NB4 (cell line): Measurements from ENCODE around the gene TWIST2.

Experiments used
- DNase-seq: peaks from one replicate; pipeline ENCODE4 v3.0.0; 2010; ENCODE audit warnings: low read depth
- H3K4me3 ChIP-seq: one replicate; pipeline ENCODE4 v1.5.1; 2011; ENCODE audit warnings: mild to moderate bottlenecking, low read depth, low read length, moderate library complexity
- CTCF ChIP-seq: IDR thresholded peaks from one replicate; pipeline ENCODE4 v1.5.1; 2012; ENCODE audit warnings: low read depth, low read length
- MYC ChIP-seq: IDR thresholded peaks from 2 replicates; pipeline ENCODE4 v1.6.1; 2011; ENCODE audit warnings: low read depth, low read length
- POLR2A ChIP-seq: IDR thresholded peaks from 2 replicates; pipeline ENCODE4 v1.6.1; 2011; ENCODE audit warnings: mild to moderate bottlenecking; ENCODE audit not compliant: insufficient read length; ENCODE audit errors: extremely low read depth
- TF ChIP-seq, protein P1 (sequence below): IDR thresholded peaks from 2 replicates; pipeline ENCODE4 v1.6.1; 2011; ENCODE audit warnings: low read depth, low read length

Gene TWIST2

DNA sequence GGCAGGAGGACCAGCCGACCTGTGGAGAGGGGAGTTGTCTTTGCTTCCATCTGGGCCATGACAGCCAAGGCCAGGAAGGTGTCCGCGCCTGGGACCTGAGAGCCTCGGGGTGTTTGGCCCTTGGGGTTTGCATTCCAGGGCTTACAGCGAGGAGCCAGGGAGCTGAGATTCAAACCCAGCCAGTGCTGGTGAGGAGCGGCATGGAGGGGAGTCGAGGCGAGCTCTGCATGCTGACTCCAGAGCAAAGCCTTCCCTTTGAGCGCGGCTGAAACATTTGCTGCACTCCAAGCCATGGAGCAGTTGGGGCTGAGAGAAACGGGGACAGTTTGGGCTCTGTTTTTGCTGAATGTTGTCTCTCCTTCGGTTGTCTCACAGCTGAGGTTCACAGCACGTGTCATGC is 77.4 kb downstream of the TWIST2 start:
- TF ChIP-seq, protein P1, sequence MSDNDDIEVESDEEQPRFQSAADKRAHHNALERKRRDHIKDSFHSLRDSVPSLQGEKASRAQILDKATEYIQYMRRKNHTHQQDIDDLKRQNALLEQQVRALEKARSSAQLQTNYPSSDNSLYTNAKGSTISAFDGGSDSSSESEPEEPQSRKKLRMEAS: no peak
- TF ChIP-seq MYC (no peak), CTCF (no peak), POLR2A (no peak)
- no peak overlapping the region for H3K4me3 ChIP-seq
- no peak for DNase-seq

DNA sequence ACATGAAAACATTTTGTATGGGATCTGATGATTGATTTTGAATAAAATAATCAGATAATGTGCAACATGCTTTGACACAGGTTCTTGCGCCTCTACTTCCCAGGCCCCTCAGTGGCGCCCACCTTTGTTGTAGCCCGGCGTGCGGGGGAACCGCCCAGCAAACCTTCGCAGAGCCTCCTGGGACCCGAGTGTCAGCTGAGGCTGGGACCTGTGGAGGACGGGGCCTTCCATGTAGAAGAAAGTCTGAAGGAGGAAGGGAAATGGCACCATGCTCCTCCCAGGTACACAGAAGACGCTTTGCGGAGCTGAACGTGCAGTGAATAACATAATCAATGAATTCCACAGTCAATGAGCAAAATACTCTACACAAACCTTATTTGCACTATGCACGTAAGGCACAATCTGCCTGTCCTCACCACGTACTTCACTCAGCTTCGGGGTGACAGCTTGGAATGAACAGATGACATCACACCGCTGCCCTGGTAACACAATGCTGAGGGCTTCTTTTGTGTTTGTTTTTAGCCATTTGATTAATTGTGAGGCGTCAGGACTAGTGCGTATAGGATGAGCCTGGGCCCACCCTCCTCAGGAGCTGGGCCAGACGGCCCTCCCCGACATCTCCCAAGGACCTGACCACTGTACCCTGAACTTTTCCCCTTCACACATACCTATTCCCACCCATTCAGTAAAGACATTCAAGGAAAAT is 78.1 kb downstream of the TWIST2 start:
- DNase-seq: no peak
- no peak overlapping the region for H3K4me3 ChIP-seq
- TF ChIP-seq, protein P1: no peak
- no peak for TF ChIP-seq POLR2A
- TF ChIP-seq CTCF: no peak
- TF ChIP-seq MYC: no peak

- no peak for DNase-seq
- TF ChIP-seq, protein P1: no peak
- TF ChIP-seq CTCF (no peak), MYC (no peak), POLR2A (no peak)
- no peak overlapping the region for H3K4me3 ChIP-seq
These were observed 79.1 kb downstream of the TWIST2 start for GRCh38 chr2:238926761-238927611.

GRCh38 chr2:238927746-238928519 is 80.0 kb downstream of the TWIST2 start:
- no peak overlapping the region for H3K4me3 ChIP-seq
- no peak for TF ChIP-seq POLR2A
- TF ChIP-seq, protein P1: no peak
- TF ChIP-seq MYC: no peak
- TF ChIP-seq CTCF: no peak
- DNase-seq: no peak

DNA sequence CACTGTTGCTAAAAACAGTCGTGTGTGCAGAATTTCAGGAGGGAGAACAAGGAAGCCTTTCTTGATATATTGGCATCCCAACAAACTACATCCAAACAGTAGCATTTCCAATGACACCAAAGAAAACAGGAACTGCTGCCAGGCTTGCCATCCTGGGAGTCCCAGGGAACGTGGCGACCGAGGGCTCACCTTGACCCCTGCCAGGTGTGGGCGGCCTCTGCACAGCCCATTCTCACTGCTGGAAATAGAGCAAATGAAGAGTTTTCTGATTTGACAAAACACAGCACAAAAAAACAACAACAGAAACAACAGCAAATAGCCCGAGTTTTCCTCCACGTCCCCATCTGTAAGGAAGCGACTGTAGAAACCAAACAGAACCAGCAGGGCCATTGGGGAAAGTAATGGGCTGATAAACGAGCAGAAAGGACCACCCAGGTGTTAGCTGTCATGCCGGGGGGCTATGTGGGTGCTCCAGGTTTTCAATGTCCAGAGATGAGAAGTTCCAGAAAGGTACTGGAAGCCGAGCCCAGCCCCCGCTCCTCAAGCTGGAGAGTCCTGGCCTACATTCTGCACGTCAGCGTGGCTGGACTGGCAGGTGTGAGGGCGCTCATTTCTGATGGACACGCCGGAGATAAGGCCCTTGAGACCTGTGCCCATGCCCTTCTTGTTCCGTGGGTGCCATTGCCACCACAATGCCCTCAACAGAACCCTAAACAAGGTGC is 80.8 kb downstream of the TWIST2 start:
- TF ChIP-seq MYC (no peak), POLR2A (no peak)
- DNase-seq: no peak

More for the DNA sequence above, 80.8 kb downstream of the TWIST2 start:
- H3K4me3 ChIP-seq: no peak overlapping the region
